Neural cell (in vitro differentiated cells): ENCODE data around the gene TRIM40. TPM values are rescaled to one million over a fixed set of nuclear protein-coding genes. Genes with fewer than 3 reads are reported as not detected.

Experiments
- H2AFZ ChIP-seq: fragments of 200-600, 300-800 bp; sonication (generic), shearing (Covaris generic); 2 replicates; pipeline ENCODE4 v1.6.0; 2014; ENCODE audit warnings: low read depth, mild to moderate bottlenecking, antibody characterized with exemption, low read length, moderate library complexity
- H3F3A ChIP-seq: fragments of 200-600 bp; shearing (Covaris generic); 2 replicates; pipeline ENCODE4 v1.6.1; 2016; ENCODE audit warnings: mild to moderate bottlenecking, moderate library complexity, mixed read lengths, antibody characterized with exemption, low read length; ENCODE audit not compliant: insufficient read depth, poor library complexity, severe bottlenecking
- H3K27ac ChIP-seq: fragments of 200-600, 300-800 bp; sonication (generic), shearing (Covaris generic); 2 replicates; pipeline ENCODE4 v1.5.1; 2014; ENCODE audit warnings: mild to moderate bottlenecking, low read length, moderate library complexity
- H3K27me3 ChIP-seq: fragments of 300-800, 200-600 bp; sonication (generic), shearing (Covaris generic); 2 replicates; pipeline ENCODE4 v1.6.0; 2014; ENCODE audit warnings: mild to moderate bottlenecking, low read depth, low read length, moderate library complexity; ENCODE audit not compliant: insufficient read depth
- H3K36me3 ChIP-seq: fragments of 300-800, 200-600 bp; sonication (generic), shearing (Covaris generic); 2 replicates; pipeline ENCODE4 v1.5.1; 2014; ENCODE audit warnings: mild to moderate bottlenecking, antibody characterized with exemption, low read length, moderate library complexity; ENCODE audit not compliant: insufficient read depth
- H3K4me2 ChIP-seq: fragments of 300-800, 200-600 bp; sonication (generic), shearing (Covaris generic); 2 replicates; pipeline ENCODE4 v1.6.0; 2014; ENCODE audit warnings: mild to moderate bottlenecking, low read length
- H3K4me3 ChIP-seq: fragments of 300-800, 200-600 bp; sonication (generic), shearing (Covaris generic); 2 replicates; pipeline ENCODE4 v1.5.1; 2014; ENCODE audit warnings: mild to moderate bottlenecking, low read length, moderate library complexity
- H3K79me2 ChIP-seq: fragments of 200-600 bp; shearing (Covaris generic); replicated peaks from 2 replicates; pipeline ENCODE4 v1.6.0; 2014; ENCODE audit warnings: mild to moderate bottlenecking, low read length, moderate library complexity; ENCODE audit not compliant: insufficient read depth
- H3K9ac ChIP-seq: fragments of 300-800, 200-600 bp; sonication (generic), shearing (Covaris generic); 2 replicates; pipeline ENCODE4 v1.6.1; 2016; ENCODE audit warnings: mild to moderate bottlenecking, low read length, mixed read lengths
- H3K9me2 ChIP-seq: fragments of 200-600 bp; shearing (Covaris generic); 2 replicates; pipeline ENCODE4 v1.6.1; 2016; ENCODE audit warnings: mild to moderate bottlenecking, low read length, mixed read lengths; ENCODE audit not compliant: insufficient read depth
- H3K9me3 ChIP-seq: fragments of 200-600, 300-800 bp; sonication (generic), shearing (Covaris generic); 2 replicates; pipeline ENCODE4 v1.6.1; 2016; ENCODE audit warnings: mild to moderate bottlenecking, mixed run types, low read length, moderate library complexity, mixed read lengths
- H4K20me1 ChIP-seq: fragments of 200-600 bp; shearing (Covaris generic); 2 replicates; pipeline ENCODE4 v1.6.1; 2016; ENCODE audit warnings: mild to moderate bottlenecking, mixed run types; ENCODE audit not compliant: insufficient read depth
- EP300 ChIP-seq: fragments of 450-650 bp; conservative IDR thresholded peaks from 2 replicates; pipeline ENCODE4 v1.6.1; 2014; ENCODE audit warnings: antibody characterized with exemption, mild to moderate bottlenecking, moderate library complexity; ENCODE audit not compliant: poor library complexity, severe bottlenecking
- EZH2 ChIP-seq: fragments of 200-600, 300-800 bp; shearing (Covaris generic), sonication (generic); IDR thresholded peaks from 2 replicates; pipeline ENCODE4 v1.6.1; 2014; ENCODE audit warnings: antibody characterized with exemption, low read length, borderline replicate concordance, mild to moderate bottlenecking; ENCODE audit not compliant: insufficient read depth, poor library complexity, severe bottlenecking
- MXI1 ChIP-seq: fragments of 450-650 bp; conservative IDR thresholded peaks from 2 replicates; pipeline ENCODE4 v1.6.1; 2014; ENCODE audit warnings: antibody characterized with exemption, mild to moderate bottlenecking; ENCODE audit not compliant: poor library complexity, severe bottlenecking
- POLR2AphosphoS5 ChIP-seq: IDR thresholded peaks from 2 replicates; pipeline ENCODE4 v1.6.1; 2012
- RAD21 ChIP-seq: fragments of 450-650 bp; conservative IDR thresholded peaks from 2 replicates; pipeline ENCODE4 v1.6.1; 2014; ENCODE audit warnings: antibody characterized with exemption, mild to moderate bottlenecking, moderate library complexity
- REST ChIP-seq: IDR thresholded peaks from 2 replicates; pipeline ENCODE4 v1.6.1; 2012; ENCODE audit warnings: borderline replicate concordance
- SMC3 ChIP-seq: fragments of 450-650 bp; conservative IDR thresholded peaks from 2 replicates; pipeline ENCODE4 v1.6.1; 2014; ENCODE audit warnings: antibody characterized with exemption, mild to moderate bottlenecking, moderate library complexity; ENCODE audit not compliant: poor library complexity
- TAF1 ChIP-seq: IDR thresholded peaks from 2 replicates; pipeline ENCODE4 v1.6.1; 2012; ENCODE audit warnings: low read depth
- polyA plus RNA-seq: library from polyadenylated mRNA; depleted of rRNA; stranded (reverse); fragments of >200 nt; gene quantifications from 2 replicates; pipeline ENCODE4 v1.2.3, GENCODE V29; 2014
- TF ChIP-seq, protein P1 (sequence below): fragments of 450-650 bp; IDR thresholded peaks from 2 replicates; pipeline ENCODE4 v1.5.1; 2014; ENCODE audit warnings: antibody characterized with exemption, mild to moderate bottlenecking, moderate library complexity; ENCODE audit not compliant: poor library complexity, severe bottlenecking

The TRIM40 gene
- polyA plus RNA-seq, 1 donor from 2014 or later = not detected

DNA sequence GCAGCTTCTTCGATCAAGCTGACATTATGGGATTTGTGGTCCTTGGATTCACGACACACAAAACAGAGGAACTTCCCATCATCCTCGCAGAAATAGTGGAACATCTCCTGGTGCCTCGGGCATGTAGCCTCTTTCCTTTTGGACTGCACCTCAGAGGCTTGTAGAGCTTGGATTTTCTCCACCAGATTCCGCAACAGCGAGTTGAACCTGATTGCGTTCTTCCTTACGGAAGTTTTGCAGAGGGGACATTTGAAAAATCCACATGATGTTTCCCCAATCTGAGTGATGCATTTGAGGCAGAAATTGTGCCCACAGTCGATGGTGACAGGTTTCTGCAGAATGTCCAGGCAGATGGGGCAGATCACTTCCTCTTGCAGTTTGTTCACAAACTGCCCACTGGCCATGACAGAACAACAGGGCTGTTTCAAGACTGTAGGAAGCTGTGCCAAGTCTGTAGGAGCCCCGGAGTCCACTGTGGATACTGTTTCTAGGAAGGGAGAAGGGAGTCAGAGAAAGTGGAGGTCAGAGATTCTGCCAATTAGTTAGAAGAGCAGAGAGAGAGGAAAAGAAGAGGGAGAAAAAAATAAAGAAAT lies 23.4 kb upstream of the TRIM40 start:
- no peaks in the 10 kb centered on the region for H3K9me2 ChIP-seq
- H4K20me1 ChIP-seq = no peaks in the 10 kb centered on the region
- H3K27ac ChIP-seq = no peak overlapping the region
- no peak overlapping the region for H3K4me3 ChIP-seq
- H3F3A ChIP-seq = no peaks in the 10 kb centered on the region
- H3K9me3 ChIP-seq = no peaks in the 10 kb centered on the region
- H2AFZ ChIP-seq = no peak overlapping the region
- no peak overlapping the region for H3K4me2 ChIP-seq
- no peaks in the 10 kb centered on the region for H3K79me2 ChIP-seq
- H3K27me3 ChIP-seq = peaks cover 26% of the 10 kb centered on the region
- no peak overlapping the region for H3K9ac ChIP-seq
- H3K36me3 ChIP-seq = no peaks in the 10 kb centered on the region
- TF ChIP-seq EZH2 (no peak), EP300 (no peak), REST (no peak), RAD21 (no peak), POLR2AphosphoS5 (no peak), MXI1 (no peak), SMC3 (no peak), TAF1 (no peak)
- TF ChIP-seq, protein P1, sequence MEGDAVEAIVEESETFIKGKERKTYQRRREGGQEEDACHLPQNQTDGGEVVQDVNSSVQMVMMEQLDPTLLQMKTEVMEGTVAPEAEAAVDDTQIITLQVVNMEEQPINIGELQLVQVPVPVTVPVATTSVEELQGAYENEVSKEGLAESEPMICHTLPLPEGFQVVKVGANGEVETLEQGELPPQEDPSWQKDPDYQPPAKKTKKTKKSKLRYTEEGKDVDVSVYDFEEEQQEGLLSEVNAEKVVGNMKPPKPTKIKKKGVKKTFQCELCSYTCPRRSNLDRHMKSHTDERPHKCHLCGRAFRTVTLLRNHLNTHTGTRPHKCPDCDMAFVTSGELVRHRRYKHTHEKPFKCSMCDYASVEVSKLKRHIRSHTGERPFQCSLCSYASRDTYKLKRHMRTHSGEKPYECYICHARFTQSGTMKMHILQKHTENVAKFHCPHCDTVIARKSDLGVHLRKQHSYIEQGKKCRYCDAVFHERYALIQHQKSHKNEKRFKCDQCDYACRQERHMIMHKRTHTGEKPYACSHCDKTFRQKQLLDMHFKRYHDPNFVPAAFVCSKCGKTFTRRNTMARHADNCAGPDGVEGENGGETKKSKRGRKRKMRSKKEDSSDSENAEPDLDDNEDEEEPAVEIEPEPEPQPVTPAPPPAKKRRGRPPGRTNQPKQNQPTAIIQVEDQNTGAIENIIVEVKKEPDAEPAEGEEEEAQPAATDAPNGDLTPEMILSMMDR = no peak

GRCh38 chr6:30113003-30113759 lies 22.8 kb upstream of the TRIM40 start, which contains the start of gene TRIM31:
TSS of gene TRIM31 (minus strand) at chr6:30113090. CDS start at chr6:30112805, 285 bp downstream.
- Histone ChIP-seq H3K4me3 (no peak within 1 kb of the TSS), H3K9me3 (no peaks in the 10 kb centered on the region), H2AFZ (no peak within 1 kb of the TSS), H3F3A (no peaks in the 10 kb centered on the region), H4K20me1 (no peaks in the 10 kb centered on the region), H3K27me3 (peaks cover 26% of the 10 kb centered on the region), H3K9me2 (no peaks in the 10 kb centered on the region), H3K79me2 (no peaks in the 10 kb centered on the region), H3K4me2 (no peak within 1 kb of the TSS), H3K27ac (no peak within 1 kb of the TSS), H3K36me3 (no peaks in the 10 kb centered on the region), H3K9ac (no peak within 1 kb of the TSS)
- no peak for TF ChIP-seq TAF1
- TF ChIP-seq, protein P1 = no peak
- no peak for TF ChIP-seq MXI1
- TF ChIP-seq EP300 = no peak
- no peak for TF ChIP-seq SMC3
